Fibroblast of gingiva (primary cell): ENCODE data around the gene HLA-DRB1.
"Not testable (repeated sequence)": the region's sequence is repeated elsewhere in the genome, so short reads cannot be mapped to it uniquely, and the experiment has no call there.

Source experiments
- DNase-seq: peaks from one replicate; pipeline ENCODE4 v3.0.0-alpha.2; 2011; ENCODE audit warnings: low read depth

The HLA-DRB1 gene

GRCh38 chr6:32558426-32559057 is 31.1 kb downstream of the HLA-DRB1 start:
- DNase-seq: no peak

- no peak for DNase-seq
Observed at GRCh38 chr6:32554116-32554965, 35.3 kb downstream of the HLA-DRB1 start.

- DNase-seq: no peak
Observed at GRCh38 chr6:32553037-32553742, 36.5 kb downstream of the HLA-DRB1 start.

GRCh38 chr6:32551410-32551809 is 38.2 kb downstream of the HLA-DRB1 start:
- no peak for DNase-seq

GRCh38 chr6:32539839-32540238 is 49.8 kb downstream of the HLA-DRB1 start:
- DNase-seq: no peak

- not testable (repeated sequence) for DNase-seq
Observed at GRCh38 chr6:32530431-32530793, 59.2 kb downstream of the HLA-DRB1 start.

GRCh38 chr6:32529697-32530430 is 59.8 kb downstream of the HLA-DRB1 start, which contains the start of gene HLA-DRB5:
TSS of gene HLA-DRB5 (minus strand) at chr6:32530287. CDS start at chr6:32530224, 63 bp downstream.
- no peak for DNase-seq
